ENCODE results near the gene TPPP2. TPM values are rescaled to one million over a fixed set of nuclear protein-coding genes. Genes with fewer than 3 reads are reported as not detected.

Gene TPPP2
- total RNA-seq, 4 donors from 2014 or later: 0.67 TPM; not detected in 3

DNA sequence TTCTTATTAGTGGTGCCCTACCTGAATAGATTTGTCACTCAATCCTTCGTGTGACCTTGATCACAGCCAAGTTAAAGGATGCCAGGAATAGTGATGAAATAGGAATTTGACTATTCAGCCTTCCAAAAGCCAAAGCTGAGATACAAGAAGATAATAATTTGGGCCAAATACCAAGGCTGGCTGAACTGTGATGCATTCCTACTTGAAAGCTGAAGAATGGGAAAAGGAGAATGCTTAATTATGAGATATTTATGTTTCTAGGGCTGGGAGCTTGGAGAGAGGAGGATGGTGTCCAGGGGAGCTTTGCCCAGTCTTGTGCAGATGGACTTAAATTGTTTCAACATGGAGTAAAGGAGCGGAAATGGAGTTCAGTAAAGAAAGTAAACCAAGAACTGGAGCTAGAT is 17.4 kb downstream of the TPPP2 start:
- intact Hi-C loops (cut with DNase I; ENCODE audit: low total_unique reads): no loop called here
- Histone ChIP-seq H3K4me1 (no peaks in the 10 kb centered on the region), H3K27ac (no peak overlapping the region), H3K36me3 (no peaks in the 10 kb centered on the region), H3K4me3 (no peak overlapping the region), H3K9me3 (no peaks in the 10 kb centered on the region), H3K27me3 (no peaks in the 10 kb centered on the region)
- TF ChIP-seq, protein P1, sequence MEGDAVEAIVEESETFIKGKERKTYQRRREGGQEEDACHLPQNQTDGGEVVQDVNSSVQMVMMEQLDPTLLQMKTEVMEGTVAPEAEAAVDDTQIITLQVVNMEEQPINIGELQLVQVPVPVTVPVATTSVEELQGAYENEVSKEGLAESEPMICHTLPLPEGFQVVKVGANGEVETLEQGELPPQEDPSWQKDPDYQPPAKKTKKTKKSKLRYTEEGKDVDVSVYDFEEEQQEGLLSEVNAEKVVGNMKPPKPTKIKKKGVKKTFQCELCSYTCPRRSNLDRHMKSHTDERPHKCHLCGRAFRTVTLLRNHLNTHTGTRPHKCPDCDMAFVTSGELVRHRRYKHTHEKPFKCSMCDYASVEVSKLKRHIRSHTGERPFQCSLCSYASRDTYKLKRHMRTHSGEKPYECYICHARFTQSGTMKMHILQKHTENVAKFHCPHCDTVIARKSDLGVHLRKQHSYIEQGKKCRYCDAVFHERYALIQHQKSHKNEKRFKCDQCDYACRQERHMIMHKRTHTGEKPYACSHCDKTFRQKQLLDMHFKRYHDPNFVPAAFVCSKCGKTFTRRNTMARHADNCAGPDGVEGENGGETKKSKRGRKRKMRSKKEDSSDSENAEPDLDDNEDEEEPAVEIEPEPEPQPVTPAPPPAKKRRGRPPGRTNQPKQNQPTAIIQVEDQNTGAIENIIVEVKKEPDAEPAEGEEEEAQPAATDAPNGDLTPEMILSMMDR (IDR thresholded peaks at IDR 0.05): no peak
- no peak for TF ChIP-seq POLR2A (IDR thresholded peaks at IDR 0.05)
- DNase-seq: no peak

DNA sequence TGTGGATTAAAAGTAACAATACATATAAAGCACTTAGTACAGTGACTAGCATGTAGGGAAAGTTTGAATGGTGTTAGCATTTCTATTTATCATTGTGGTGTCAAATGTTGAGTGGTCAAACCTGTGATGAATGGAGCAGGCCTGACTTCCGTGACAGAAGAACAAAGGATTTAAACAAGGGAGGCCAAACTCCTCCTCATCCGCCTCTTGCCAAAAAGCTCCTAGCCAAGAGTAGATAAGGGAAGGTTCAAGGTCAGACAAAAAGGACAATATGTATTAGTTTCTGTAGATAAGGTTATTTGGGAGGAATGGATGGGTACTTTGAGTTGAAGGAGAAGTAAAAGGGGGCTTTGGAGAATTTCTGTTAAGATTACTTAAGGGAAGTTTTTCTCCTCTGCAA is 18.6 kb downstream of the TPPP2 start:
- H3K27me3 ChIP-seq: no peaks in the 10 kb centered on the region
- no peak for DNase-seq

DNA sequence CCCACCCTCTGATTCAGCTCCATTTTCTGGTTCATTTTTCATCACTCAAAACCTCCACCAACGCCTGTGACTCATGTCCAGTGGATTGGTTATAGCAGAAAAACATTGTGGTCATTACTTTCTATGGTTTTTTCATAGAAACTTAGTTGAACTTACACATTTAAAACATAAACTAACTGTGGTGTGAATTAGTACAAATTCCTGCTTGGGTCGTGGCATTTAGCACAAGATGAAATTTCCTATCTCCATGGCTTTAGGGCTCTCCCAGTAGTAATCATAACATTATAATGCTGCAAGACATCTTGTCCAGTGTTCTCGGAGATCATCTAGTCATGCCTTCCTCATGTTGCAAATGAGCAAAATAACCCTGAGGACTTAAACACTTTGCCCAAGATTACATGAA is 19.3 kb downstream of the TPPP2 start:
- no peak for TF ChIP-seq POLR2A (IDR thresholded peaks at IDR 0.05)
- TF ChIP-seq, protein P1 (IDR thresholded peaks at IDR 0.05): no peak
- H3K27me3 ChIP-seq: no peaks in the 10 kb centered on the region
- no peaks in the 10 kb centered on the region for H3K4me1 ChIP-seq
- no peak overlapping the region for H3K27ac ChIP-seq
- no peak for DNase-seq
- no peaks in the 10 kb centered on the region for H3K36me3 ChIP-seq
- intact Hi-C loops (cut with DNase I; ENCODE audit: low total_unique reads): no loop called here
- H3K9me3 ChIP-seq: no peaks in the 10 kb centered on the region
- no peak overlapping the region for H3K4me3 ChIP-seq

More for the DNA sequence above, 18.6 kb downstream of the TPPP2 start:
- Histone ChIP-seq H3K36me3 (no peaks in the 10 kb centered on the region), H3K27ac (no peak overlapping the region), H3K9me3 (no peaks in the 10 kb centered on the region), H3K4me1 (no peaks in the 10 kb centered on the region), H3K4me3 (no peak overlapping the region)
- TF ChIP-seq, protein P1 (IDR thresholded peaks at IDR 0.05): no peak
- no peak for TF ChIP-seq POLR2A (IDR thresholded peaks at IDR 0.05)
- intact Hi-C loops (cut with DNase I; ENCODE audit: low total_unique reads): no loop called here

DNA sequence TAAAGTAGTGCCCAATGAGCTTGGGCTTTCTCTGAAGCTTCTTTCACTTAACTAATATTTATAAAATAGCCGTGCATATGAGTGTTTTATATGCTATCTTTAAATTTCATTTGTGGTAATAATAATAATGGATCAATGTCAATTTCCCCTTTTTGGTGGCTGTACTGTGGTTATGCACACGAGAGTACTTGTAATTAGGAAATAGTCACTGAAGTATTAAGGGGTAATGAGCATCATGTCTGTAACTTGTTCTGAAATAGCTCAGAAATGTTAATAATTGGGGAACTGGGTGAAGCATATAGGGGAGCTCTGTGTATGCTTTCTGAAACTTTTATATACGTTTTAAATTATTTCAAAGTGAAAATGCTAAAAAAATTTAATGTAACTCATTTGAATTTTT is 20.6 kb downstream of the TPPP2 start:
- no peak for TF ChIP-seq POLR2A (IDR thresholded peaks at IDR 0.05)
- Histone ChIP-seq H3K9me3 (no peaks in the 10 kb centered on the region), H3K36me3 (no peaks in the 10 kb centered on the region), H3K4me3 (no peak overlapping the region), H3K27me3 (no peaks in the 10 kb centered on the region), H3K27ac (no peak overlapping the region), H3K4me1 (no peaks in the 10 kb centered on the region)
- intact Hi-C loops (cut with DNase I; ENCODE audit: low total_unique reads): no loop called here
- no peak for DNase-seq

DNA sequence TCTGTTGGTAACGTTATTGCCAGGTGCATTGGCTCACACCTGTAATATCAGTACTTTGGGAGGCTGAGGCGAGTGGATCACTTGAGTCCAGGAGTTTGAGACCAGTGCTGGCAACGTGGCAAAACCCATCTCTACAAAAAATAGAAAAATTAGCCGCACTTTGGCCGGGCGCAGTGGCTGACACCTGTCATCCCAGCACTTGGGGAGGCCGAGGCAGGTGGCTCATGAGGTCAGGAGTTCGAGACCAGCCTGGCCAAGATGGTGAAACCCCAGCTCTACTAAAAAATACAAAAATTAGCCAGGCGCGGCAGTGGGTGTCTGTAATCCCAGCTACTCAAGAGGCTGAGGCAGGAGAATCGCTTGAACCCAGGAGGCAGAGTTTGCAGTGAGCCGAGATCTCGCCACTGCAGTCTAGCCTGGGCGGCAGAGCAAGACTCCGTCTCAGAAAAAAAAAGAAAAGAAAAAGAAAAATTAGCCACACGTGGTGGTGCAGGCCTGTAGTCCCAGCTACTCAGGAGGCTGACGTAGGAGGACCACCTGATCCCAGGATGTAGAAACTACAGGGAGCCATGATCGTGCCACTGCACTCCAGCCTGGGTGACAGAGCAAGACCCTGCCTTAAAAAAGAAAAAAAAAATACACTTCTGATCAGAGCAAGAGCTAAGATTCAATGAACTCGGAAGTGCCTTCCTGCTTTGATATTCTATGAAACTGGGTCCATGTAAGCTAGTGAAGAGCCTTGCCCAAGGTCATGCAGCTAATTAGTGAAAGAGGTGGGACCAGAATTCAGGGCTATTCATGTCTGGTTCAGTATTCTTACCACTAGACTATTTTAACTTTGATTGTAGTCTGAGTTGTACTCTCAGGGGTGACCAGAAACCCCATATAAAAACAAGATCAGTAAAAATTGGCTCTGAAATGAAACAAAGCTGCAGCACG is 23.4 kb downstream of the TPPP2 start:
- no peak for DNase-seq
- no peak for TF ChIP-seq POLR2A (IDR thresholded peaks at IDR 0.05)
- TF ChIP-seq, protein P1 (IDR thresholded peaks at IDR 0.05): no peak
- no peaks in the 10 kb centered on the region for H3K27me3 ChIP-seq
- H3K9me3 ChIP-seq: no peaks in the 10 kb centered on the region
- intact Hi-C loops (cut with DNase I; ENCODE audit: low total_unique reads): no loop called here
- no peaks in the 10 kb centered on the region for H3K36me3 ChIP-seq
- no peak overlapping the region for H3K4me3 ChIP-seq
- H3K27ac ChIP-seq: no peak overlapping the region
- no peaks in the 10 kb centered on the region for H3K4me1 ChIP-seq
